RWPE2 (cell line): ENCODE measurements around the gene MAPRE3.

ENCODE experiments used
- ATAC-seq: fragments of 200-7000 bp; cut with Tn5 transposase; 3 replicates; pipeline ENCODE4 v1.9.1; 2021; ENCODE audit warnings: low read depth
- DNase-seq: peaks from one replicate; pipeline ENCODE4 v3.0.0-alpha.2; 2020; ENCODE audit warnings: low spot score
- H3K27ac ChIP-seq: fragments of 450-650 bp; 2 replicates; pipeline ENCODE4 v1.5.1; 2017; ENCODE audit warnings: mild to moderate bottlenecking; ENCODE audit not compliant: poor library complexity, severe bottlenecking
- H3K27me3 ChIP-seq: fragments of 250-450 bp; sonication (Bioruptor Pico); 2 replicates; pipeline ENCODE4 v1.5.1; 2021; ENCODE audit warnings: mild to moderate bottlenecking, moderate library complexity; ENCODE audit not compliant: insufficient read depth, poor library complexity, severe bottlenecking
- H3K36me3 ChIP-seq: fragments of 250-450 bp; sonication (Bioruptor Pico); 2 replicates; pipeline ENCODE4 v1.5.1; 2020; ENCODE audit warnings: low read depth, mild to moderate bottlenecking, moderate library complexity
- H3K4me1 ChIP-seq: fragments of 250-450 bp; sonication (Bioruptor Pico); 2 replicates; pipeline ENCODE4 v1.5.1; 2021; ENCODE audit warnings: mild to moderate bottlenecking, moderate library complexity; ENCODE audit not compliant: insufficient read depth, poor library complexity, severe bottlenecking
- H3K4me3 ChIP-seq: fragments of 250-450 bp; sonication (Bioruptor Pico); 2 replicates; pipeline ENCODE4 v1.5.1; 2021; ENCODE audit warnings: mild to moderate bottlenecking, moderate library complexity; ENCODE audit not compliant: severe bottlenecking
- H3K9me3 ChIP-seq: fragments of 250-450 bp; sonication (Bioruptor Pico); 2 replicates; pipeline ENCODE4 v1.5.1; 2021; ENCODE audit warnings: mild to moderate bottlenecking, moderate library complexity; ENCODE audit not compliant: severe bottlenecking
- CTCF ChIP-seq: fragments of 450-650 bp; IDR thresholded peaks from one replicate; pipeline ENCODE4 v1.5.1; 2017; ENCODE audit warnings: mild to moderate bottlenecking, moderate library complexity; ENCODE audit not compliant: poor library complexity, severe bottlenecking

The MAPRE3 gene

DNA sequence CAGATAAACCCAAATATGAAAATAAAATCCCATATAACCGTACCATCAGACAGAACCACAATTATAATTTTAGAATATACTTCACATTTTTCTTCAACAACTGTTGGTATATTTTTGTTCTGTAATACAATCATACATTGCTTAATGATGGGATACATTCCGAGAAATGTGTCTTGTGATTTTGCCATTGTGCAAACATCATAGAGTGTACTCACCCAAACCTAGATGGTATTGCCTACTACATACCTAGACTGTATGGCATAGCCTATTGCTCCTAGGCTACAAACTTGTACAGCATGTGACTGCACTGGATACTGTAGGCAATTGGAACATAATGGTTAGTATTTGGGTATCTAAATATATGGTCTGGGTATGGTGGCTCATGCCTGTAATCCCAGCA, 30.6 kb downstream of the MAPRE3 start:
- Histone ChIP-seq H3K27ac (no peak overlapping the region), H3K4me3 (no peak overlapping the region), H3K36me3 (no peaks in the 10 kb centered on the region), H3K4me1 (no peaks in the 10 kb centered on the region), H3K9me3 (no peaks in the 10 kb centered on the region), H3K27me3 (no peaks in the 10 kb centered on the region)
- no peak for DNase-seq
- no peak for ATAC-seq
- TF ChIP-seq CTCF = no peak

DNA sequence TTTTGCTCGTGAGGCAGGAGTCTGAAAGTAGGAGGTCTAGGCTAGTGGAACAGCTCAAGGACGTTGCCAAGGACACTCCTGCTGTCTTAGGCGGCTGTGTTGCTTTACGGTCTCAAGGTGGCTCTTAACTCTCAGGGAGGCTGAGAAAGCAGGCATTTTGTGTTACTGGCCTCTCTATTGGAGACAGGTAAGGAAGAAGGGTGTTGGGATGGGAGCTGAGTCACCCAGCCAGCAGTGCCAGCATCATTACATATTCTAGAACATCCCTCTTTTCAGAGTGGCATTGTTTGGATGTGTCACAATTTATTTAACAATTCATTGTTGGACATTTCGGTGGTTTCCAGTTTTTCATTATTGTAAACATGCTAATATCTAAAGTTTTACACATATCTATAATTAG, 31.5 kb downstream of the MAPRE3 start:
- Histone ChIP-seq H3K4me1 (no peaks in the 10 kb centered on the region), H3K4me3 (no peak overlapping the region), H3K27me3 (no peaks in the 10 kb centered on the region), H3K36me3 (no peaks in the 10 kb centered on the region), H3K27ac (no peak overlapping the region), H3K9me3 (no peaks in the 10 kb centered on the region)
- DNase-seq = no peak
- ATAC-seq = no peak
- no peak for TF ChIP-seq CTCF

DNA sequence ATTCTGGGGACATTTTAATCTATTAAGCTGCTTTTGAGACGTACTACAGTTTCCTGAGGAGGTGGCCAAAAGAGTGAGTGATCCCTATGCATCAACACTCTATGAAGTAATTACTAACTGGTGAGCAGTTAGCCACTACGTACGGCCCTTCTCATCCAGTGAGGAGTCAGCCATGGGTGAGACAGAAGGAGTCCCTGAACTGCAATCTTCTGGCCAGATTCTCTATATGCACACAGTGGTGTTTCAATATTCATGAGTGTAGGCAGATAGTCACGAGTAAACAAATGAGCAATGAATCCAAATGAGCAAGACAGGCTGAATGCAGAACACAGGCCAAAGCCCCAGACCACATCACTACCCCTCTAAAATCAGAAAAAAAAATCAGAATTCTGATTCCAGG, 32.6 kb downstream of the MAPRE3 start:
- Histone ChIP-seq H3K27me3 (no peaks in the 10 kb centered on the region), H3K4me3 (no peak overlapping the region), H3K27ac (no peak overlapping the region), H3K9me3 (no peaks in the 10 kb centered on the region), H3K36me3 (no peaks in the 10 kb centered on the region), H3K4me1 (no peaks in the 10 kb centered on the region)
- no peak for TF ChIP-seq CTCF
- ATAC-seq (no peak), DNase-seq (no peak)

DNA sequence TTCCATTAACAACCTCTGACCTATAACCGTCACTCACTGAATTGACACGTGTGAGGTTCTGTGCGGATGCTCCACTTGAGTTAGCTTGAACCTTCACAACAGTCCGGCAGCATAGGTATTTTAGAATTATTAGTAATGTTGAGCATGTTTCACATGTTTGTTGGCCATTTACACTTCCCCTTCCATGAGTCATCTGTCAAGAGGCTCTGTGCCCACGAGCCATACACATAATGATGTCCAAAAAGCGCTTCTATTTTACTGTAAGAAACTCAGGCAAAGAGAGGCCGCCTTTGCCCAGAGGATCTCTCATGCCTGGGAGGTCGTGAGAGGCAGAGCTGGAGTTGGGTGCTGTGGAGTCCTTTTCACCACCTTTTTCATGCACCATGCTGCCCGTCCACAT, 33.4 kb downstream of the MAPRE3 start:
- ATAC-seq = peak; percentile 35; the same call in 1 of the 3 replicates
- Histone ChIP-seq H3K36me3 (no peaks in the 10 kb centered on the region), H3K4me1 (no peaks in the 10 kb centered on the region), H3K27me3 (no peaks in the 10 kb centered on the region), H3K27ac (no peak overlapping the region), H3K9me3 (no peaks in the 10 kb centered on the region), H3K4me3 (no peak overlapping the region)
- DNase-seq = no peak
- no peak for TF ChIP-seq CTCF

DNA sequence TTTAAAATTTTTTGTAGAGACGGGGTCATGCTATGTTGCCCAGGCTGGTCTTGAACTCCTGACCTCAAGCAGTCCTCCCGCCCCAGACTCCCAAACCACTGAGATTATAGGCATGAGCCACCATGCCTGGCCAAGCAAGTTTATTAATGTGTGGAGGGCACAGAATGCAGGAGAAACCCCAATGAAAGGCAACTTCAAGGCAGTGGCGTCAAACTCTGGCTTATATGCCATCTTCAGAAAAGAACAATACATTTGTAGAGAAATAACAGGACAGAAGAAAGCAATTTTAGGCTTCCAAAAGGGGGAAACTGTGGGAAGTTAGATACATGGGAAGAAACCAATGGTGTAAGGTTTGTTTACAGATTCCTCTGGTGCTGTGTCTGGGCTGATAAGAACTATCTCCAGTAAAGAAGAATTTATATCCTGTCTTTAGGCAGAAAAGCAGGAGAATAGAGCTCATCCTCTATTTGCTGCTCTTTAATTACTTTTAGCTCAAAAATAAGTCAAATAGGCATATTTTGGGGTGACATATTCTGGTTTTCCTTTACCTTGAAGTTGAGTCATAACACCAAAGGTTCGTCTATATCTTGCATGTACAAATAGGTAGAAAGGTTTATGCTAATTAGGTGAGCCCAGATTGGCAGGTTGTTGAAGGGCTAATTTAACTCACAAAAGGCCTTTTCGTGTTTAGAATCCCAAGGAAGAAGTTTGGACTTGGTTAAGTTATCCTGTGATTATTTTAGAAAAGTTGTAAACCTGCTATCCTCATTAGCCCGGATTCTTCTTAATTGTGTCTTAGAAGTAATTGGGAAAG, 36.4 kb downstream of the MAPRE3 start:
- no peak for TF ChIP-seq CTCF
- Histone ChIP-seq H3K27me3 (no peaks in the 10 kb centered on the region), H3K27ac (no peak overlapping the region), H3K4me1 (no peaks in the 10 kb centered on the region), H3K36me3 (no peaks in the 10 kb centered on the region), H3K4me3 (no peak overlapping the region), H3K9me3 (no peaks in the 10 kb centered on the region)
- no peak for DNase-seq
- no peak for ATAC-seq
